ENCODE data around the gene OVCA2. TPM values are rescaled to one million over a fixed set of nuclear protein-coding genes. Genes with fewer than 3 reads are reported as not detected.
A peak's percentile ranks its signal among the peaks of the same experiment; 100 is the strongest.

OVCA2 gene
- total RNA-seq, 2 experiments from 2014 or later, result 34.9 to 40.1 TPM

GRCh38 chr17:2040942-2041560 lies 771 bp upstream of the OVCA2 start:
- Mint-ChIP-seq H3K9me3 (ENCODE audit: insufficient read depth) (no peaks in the 10 kb centered on the region), H3K27ac (no peak overlapping the region), H3K27me3 (ENCODE audit: low read depth) (no peaks in the 10 kb centered on the region), H3K36me3 (ENCODE audit: low read depth) (peaks cover 29% of the 10 kb centered on the region), H3K4me3 (peak overlapping the region; percentile 48), H3K4me1 (ENCODE audit: low read depth) (peaks cover 24% of the 10 kb centered on the region)
- CTCF ChIA-PET, result interaction anchor here (1.0 to 1.3 kb wide), 3 partner anchors 132 to 312 kb away, joined by 3 to 5 read pairs (median 3); no protein-coding TSS in a partner anchor
- DNase-seq (no peak), ATAC-seq (no peak)
- POLR2A ChIA-PET, result no interaction called here

DNA sequence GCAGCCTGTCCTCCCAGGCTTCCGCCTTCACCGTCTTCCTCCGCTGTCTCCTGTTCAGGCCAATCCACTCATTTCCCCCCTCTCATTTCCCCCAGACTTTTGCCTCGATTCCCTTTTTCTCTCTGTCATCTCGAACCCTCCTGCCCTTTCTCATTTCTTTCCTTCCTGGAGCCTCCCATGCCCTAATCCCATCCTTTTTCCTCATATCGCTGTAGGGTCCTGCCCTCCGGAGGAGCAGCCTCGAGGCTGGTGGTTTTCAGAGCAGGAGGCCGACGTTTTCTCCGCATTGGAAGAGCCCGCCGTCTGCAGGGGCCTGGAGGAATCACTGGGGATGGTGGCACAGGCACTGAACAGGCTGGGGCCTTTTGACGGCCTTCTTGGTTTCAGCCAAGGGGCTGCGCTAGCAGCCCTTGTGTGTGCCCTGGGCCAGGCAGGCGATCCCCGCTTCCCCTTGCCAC lies 597 bp downstream of the OVCA2 start:
- peaks cover 24% of the 10 kb centered on the region for H3K4me1 Mint-ChIP-seq (ENCODE audit: low read depth)
- H3K27me3 Mint-ChIP-seq (ENCODE audit: low read depth), result no peaks in the 10 kb centered on the region
- peaks cover 26% of the 10 kb centered on the region for H3K36me3 Mint-ChIP-seq (ENCODE audit: low read depth)
- POLR2A ChIA-PET, result interaction anchor here (0.9 to 1.2 kb wide), 2 partner anchors 171 to 325 kb away, joined by 3 to 5 read pairs; no protein-coding TSS in a partner anchor
- H3K27ac Mint-ChIP-seq, result peak overlapping the region; percentile 92
- peak overlapping the region; percentile 81 for H3K4me3 Mint-ChIP-seq
- no peak for ATAC-seq
- CTCF ChIA-PET, result interaction anchor here (0.7 kb wide), 1 partner anchor 134 kb away, joined by 3 read pairs; no protein-coding TSS in a partner anchor
- H3K9me3 Mint-ChIP-seq (ENCODE audit: insufficient read depth), result no peaks in the 10 kb centered on the region
- DNase-seq, result no peak

- Mint-ChIP-seq H3K4me3 (peak overlapping the region; percentile 81), H3K27me3 (ENCODE audit: low read depth) (no peaks in the 10 kb centered on the region), H3K36me3 (ENCODE audit: low read depth) (peaks cover 26% of the 10 kb centered on the region), H3K27ac (peak overlapping the region; percentile 92), H3K9me3 (ENCODE audit: insufficient read depth) (no peaks in the 10 kb centered on the region), H3K4me1 (ENCODE audit: low read depth) (peaks cover 24% of the 10 kb centered on the region)
- CTCF ChIA-PET, result no interaction called here
- ATAC-seq, result no peak
- POLR2A ChIA-PET, result interaction anchor here (0.9 to 1.2 kb wide), 3 partner anchors 15 to 326 kb away, joined by 3 to 5 read pairs (median 4); no protein-coding TSS in a partner anchor
- DNase-seq, result no peak
These were observed 1.1 kb downstream of the OVCA2 start for GRCh38 chr17:2042933-2043332.

DNA sequence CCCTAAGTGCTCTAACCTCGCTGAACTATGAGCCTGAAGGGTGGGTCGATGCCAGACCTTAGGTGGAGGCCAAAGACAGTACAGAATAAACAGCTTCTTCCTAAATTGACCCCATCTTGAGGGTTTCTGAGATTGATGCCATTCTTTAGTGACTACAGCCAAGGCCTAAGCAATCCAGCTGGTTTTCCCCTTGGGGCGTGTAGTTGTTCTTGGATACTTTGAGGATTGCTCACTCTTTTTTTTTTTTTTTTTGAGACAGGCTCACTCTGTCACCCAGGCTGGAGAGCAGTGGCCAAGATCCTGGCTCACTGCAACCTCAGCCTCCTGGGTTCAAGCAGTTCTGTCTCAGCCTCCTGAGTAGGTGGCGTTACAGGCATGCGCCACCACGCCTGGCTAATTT lies 2.0 kb downstream of the OVCA2 start:
- H3K4me1 Mint-ChIP-seq (ENCODE audit: low read depth), result peaks cover 26% of the 10 kb centered on the region
- DNase-seq (no peak), ATAC-seq (no peak)
- ChIA-PET POLR2A (interaction anchor here (0.6 to 1.1 kb wide), 2 partner anchors 14 to 232 kb away, joined by 3 to 4 read pairs; no protein-coding TSS in a partner anchor), CTCF (no interaction called here)
- no peaks in the 10 kb centered on the region for H3K27me3 Mint-ChIP-seq (ENCODE audit: low read depth)
- no peak overlapping the region for H3K27ac Mint-ChIP-seq
- H3K4me3 Mint-ChIP-seq, result peak overlapping the region; percentile 56
- peaks cover 26% of the 10 kb centered on the region for H3K36me3 Mint-ChIP-seq (ENCODE audit: low read depth)
- H3K9me3 Mint-ChIP-seq (ENCODE audit: insufficient read depth), result no peaks in the 10 kb centered on the region

GRCh38 chr17:2044263-2044894 lies 2.6 kb downstream of the OVCA2 start:
- POLR2A ChIA-PET, result interaction anchor here (0.6 kb wide), 1 partner anchor 231 kb away, joined by 3 read pairs; no protein-coding TSS in a partner anchor
- peaks cover 32% of the 10 kb centered on the region for H3K4me1 Mint-ChIP-seq (ENCODE audit: low read depth)

DNA sequence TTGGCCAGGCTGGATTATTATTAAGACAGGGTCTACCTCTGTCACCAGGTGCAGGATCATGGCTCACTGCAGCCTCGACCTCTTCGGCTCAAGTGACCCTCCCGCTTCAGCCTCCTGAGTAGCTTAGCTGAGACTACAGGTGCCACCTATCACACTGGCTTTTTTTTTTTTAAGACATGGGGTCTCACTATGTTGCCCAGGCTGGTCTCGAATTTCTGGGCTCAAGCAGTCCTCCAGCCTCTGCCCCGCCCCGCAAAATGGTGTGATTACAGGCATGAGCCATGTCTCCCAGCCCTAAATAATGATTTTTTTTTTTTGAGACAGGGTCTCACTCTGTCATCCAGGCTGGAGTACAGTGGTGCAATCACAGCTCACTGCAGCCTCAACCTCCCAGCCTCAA lies 5.8 kb downstream of the OVCA2 start:
- H3K36me3 Mint-ChIP-seq (ENCODE audit: low read depth), result peaks cover 22% of the 10 kb centered on the region
- ChIA-PET CTCF (interaction anchor here (0.6 to 0.8 kb wide), 2 partner anchors 199 to 379 kb away, joined by 3 read pairs; no protein-coding TSS in a partner anchor), POLR2A (interaction anchor here (1.3 kb wide), 1 partner anchor 224 kb away, joined by 3 read pairs; no protein-coding TSS in a partner anchor)
- peaks cover 34% of the 10 kb centered on the region for H3K4me1 Mint-ChIP-seq (ENCODE audit: low read depth)
- H3K27ac Mint-ChIP-seq, result no peak overlapping the region
- no peak overlapping the region for H3K4me3 Mint-ChIP-seq
- no peak for DNase-seq
- H3K27me3 Mint-ChIP-seq (ENCODE audit: low read depth), result peaks cover 9% of the 10 kb centered on the region
- no peak for ATAC-seq
- no peaks in the 10 kb centered on the region for H3K9me3 Mint-ChIP-seq (ENCODE audit: insufficient read depth)

More at GRCh38 chr17:2044263-2044894, 2.6 kb downstream of the OVCA2 start:
- ATAC-seq, result no peak
- H3K36me3 Mint-ChIP-seq (ENCODE audit: low read depth), result peaks cover 26% of the 10 kb centered on the region
- H3K9me3 Mint-ChIP-seq (ENCODE audit: insufficient read depth), result no peaks in the 10 kb centered on the region
- no peaks in the 10 kb centered on the region for H3K27me3 Mint-ChIP-seq (ENCODE audit: low read depth)
- DNase-seq, result no peak
- H3K27ac Mint-ChIP-seq, result no peak overlapping the region
- CTCF ChIA-PET, result interaction anchor here (1.4 kb wide), 1 partner anchor 9 kb away, joined by 3 read pairs; no protein-coding TSS in a partner anchor
- H3K4me3 Mint-ChIP-seq, result no peak overlapping the region

DNA sequence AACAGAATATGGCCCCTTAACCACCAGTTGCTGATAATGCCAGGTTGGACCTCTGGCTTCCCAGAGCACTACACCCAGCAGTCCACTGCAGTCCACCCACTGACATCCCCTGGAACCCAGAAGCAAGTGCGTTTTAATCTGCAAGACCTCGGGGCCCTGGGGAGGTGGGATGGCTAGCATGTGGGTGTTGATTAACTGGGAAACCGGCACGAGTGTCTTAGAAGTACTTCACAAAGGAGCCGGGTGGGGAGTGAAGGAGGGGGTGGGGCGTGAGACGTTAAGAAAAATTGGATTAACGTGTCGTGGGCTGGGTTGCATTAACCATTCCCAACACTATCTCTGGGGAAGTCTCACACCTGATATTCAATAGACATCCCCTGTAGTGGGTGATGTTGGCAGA lies 7.0 kb downstream of the OVCA2 start:
- Mint-ChIP-seq H3K4me1 (ENCODE audit: low read depth) (peaks cover 29% of the 10 kb centered on the region), H3K9me3 (ENCODE audit: insufficient read depth) (no peaks in the 10 kb centered on the region), H3K4me3 (peak overlapping the region; percentile 66), H3K36me3 (ENCODE audit: low read depth) (peaks cover 11% of the 10 kb centered on the region), H3K27me3 (ENCODE audit: low read depth) (peaks cover 14% of the 10 kb centered on the region), H3K27ac (no peak overlapping the region)
- ATAC-seq (no peak), DNase-seq (no peak)
- ChIA-PET CTCF (no interaction called here), POLR2A (no interaction called here)

- CTCF ChIA-PET, result interaction anchor here (0.9 to 1.3 kb wide), 2 partner anchors 195 to 204 kb away, joined by 4 to 5 read pairs; no protein-coding TSS in a partner anchor
- Mint-ChIP-seq H3K4me3 (peak overlapping the region; percentile 66), H3K36me3 (ENCODE audit: low read depth) (peaks cover 5% of the 10 kb centered on the region), H3K27ac (peak overlapping the region; percentile 43), H3K9me3 (ENCODE audit: insufficient read depth) (no peaks in the 10 kb centered on the region), H3K27me3 (ENCODE audit: low read depth) (peaks cover 14% of the 10 kb centered on the region), H3K4me1 (ENCODE audit: low read depth) (peaks cover 30% of the 10 kb centered on the region)
- POLR2A ChIA-PET, result no interaction called here
- DNase-seq (peak; percentile 90), ATAC-seq (peak; percentile 57)
These were observed 7.8 kb downstream of the OVCA2 start for GRCh38 chr17:2049333-2050299.

DNA sequence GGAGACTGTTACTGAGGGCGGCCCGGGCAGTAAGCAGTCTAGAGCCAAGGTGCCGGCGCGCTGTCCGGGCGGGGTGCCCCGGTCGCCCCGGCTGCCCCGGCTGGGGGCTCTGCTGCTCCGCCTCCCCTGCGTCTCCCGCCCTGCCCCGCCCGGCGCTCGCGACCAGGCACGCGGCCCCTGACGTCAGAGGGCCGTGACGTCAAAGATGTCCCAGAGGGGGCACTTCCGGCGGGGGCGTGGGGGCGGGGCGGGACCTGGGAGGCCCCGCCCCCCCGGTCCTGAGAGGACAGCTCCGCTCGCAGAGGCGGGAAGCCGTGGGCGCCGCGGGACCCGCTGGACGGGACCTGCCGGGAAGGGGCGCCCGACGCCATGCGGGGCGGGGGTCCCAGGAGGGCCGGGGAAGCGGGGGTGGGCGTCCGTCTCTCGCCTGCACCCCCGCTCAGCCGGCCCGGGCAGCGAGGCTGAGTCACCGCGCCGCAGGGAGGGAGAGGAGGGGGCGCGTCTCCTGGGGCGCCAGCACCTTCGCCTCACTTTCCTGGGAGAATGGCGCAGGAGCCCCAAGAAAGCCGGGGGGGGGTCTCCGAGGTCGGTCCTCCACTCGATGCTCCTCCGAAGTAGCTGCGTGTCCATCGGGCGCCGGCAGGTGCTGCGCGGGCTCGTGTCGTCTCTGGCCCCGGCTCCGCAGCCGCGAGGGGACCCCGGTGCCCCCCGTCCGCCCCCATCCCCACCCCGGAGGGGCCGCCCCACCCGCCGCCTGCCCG lies 8.7 kb downstream of the OVCA2 start:
- no peak overlapping the region for H3K4me3 Mint-ChIP-seq
- ChIA-PET POLR2A (interaction anchor here (1.6 kb wide), 1 partner anchor 343 kb away, joined by 5 read pairs; no protein-coding TSS in a partner anchor), CTCF (interaction anchor here (0.9 to 1.3 kb wide), 4 partner anchors 194 to 342 kb away, joined by 3 to 5 read pairs (median 4); no protein-coding TSS in a partner anchor)
- peaks cover 30% of the 10 kb centered on the region for H3K4me1 Mint-ChIP-seq (ENCODE audit: low read depth)
- no peak overlapping the region for H3K27ac Mint-ChIP-seq
- peaks cover 14% of the 10 kb centered on the region for H3K27me3 Mint-ChIP-seq (ENCODE audit: low read depth)
- H3K9me3 Mint-ChIP-seq (ENCODE audit: insufficient read depth), result no peaks in the 10 kb centered on the region
- ATAC-seq (peak; percentile 4), DNase-seq (peak; percentile 77)
- H3K36me3 Mint-ChIP-seq (ENCODE audit: low read depth), result no peaks in the 10 kb centered on the region

DNA sequence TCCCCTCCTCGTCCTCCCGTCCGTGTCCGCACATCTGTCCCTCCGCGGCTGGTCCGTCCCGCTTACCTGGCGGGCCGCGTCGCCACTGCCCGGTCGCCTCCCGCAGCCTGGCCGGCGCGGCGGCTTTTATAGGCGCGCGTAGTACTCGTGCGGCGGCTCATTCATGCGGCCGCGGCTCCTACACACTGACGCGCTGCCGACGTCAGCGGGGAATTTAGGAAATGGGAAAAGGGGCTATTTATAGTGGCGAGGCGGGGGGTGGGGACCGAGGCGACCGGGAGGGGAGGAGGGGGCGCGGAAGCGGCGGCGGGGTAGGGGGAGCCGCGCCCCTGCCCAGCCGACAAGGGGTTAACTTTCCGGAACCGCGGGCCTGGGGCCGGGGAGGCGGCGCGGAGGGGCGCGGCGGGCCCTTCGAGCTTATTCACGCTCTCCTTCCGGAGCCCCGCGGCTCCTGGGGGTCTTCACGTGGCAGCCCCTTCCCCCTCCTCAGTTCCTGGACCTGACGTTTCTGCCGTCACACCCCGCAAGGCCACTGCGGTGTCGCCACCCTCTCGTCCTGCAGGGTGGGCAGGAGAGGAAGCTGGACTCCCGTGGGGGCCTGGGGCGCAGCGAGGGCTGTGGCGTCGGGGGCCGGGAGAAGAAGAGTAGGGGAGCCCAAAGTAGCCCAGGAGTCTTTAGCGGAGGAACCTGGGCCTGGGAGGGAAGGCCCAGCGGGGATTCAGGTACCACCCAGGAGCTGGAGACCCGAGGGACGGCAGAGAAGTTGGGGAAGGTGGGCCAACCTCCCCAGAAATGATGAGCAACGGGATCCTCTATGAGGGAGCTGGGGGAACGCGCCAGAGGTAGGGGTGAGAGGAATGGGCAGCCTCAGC lies 9.5 kb downstream of the OVCA2 start:
- Mint-ChIP-seq H3K9me3 (ENCODE audit: insufficient read depth) (no peaks in the 10 kb centered on the region), H3K27ac (peak overlapping the region; percentile 46), H3K4me1 (ENCODE audit: low read depth) (peaks cover 30% of the 10 kb centered on the region), H3K4me3 (peak overlapping the region; percentile 36), H3K36me3 (ENCODE audit: low read depth) (no peaks in the 10 kb centered on the region), H3K27me3 (ENCODE audit: low read depth) (peaks cover 14% of the 10 kb centered on the region)
- DNase-seq, result no peak
- POLR2A ChIA-PET, result interaction anchor here (0.6 to 1.6 kb wide), 3 partner anchors 152 to 342 kb away, joined by 3 to 5 read pairs (median 3); no protein-coding TSS in a partner anchor
- CTCF ChIA-PET, result interaction anchor here (1.2 to 1.3 kb wide), 5 partner anchors 194 to 341 kb away, joined by 3 to 5 read pairs (median 5); no protein-coding TSS in a partner anchor
- no peak for ATAC-seq

Data from activated CD8-positive, alpha-beta T cell treated with anti-CD3 and anti-CD28 coated beads, Interleukin-2, amount 10 ng/mL, durations not matched to agents 7 days and 5 days (primary cell).